ENCODE results near the gene PIK3C3.
"Not testable (repeated sequence)": the region's sequence is repeated elsewhere in the genome, so short reads cannot be mapped to it uniquely, and the experiment has no call there.

Gene PIK3C3

DNA sequence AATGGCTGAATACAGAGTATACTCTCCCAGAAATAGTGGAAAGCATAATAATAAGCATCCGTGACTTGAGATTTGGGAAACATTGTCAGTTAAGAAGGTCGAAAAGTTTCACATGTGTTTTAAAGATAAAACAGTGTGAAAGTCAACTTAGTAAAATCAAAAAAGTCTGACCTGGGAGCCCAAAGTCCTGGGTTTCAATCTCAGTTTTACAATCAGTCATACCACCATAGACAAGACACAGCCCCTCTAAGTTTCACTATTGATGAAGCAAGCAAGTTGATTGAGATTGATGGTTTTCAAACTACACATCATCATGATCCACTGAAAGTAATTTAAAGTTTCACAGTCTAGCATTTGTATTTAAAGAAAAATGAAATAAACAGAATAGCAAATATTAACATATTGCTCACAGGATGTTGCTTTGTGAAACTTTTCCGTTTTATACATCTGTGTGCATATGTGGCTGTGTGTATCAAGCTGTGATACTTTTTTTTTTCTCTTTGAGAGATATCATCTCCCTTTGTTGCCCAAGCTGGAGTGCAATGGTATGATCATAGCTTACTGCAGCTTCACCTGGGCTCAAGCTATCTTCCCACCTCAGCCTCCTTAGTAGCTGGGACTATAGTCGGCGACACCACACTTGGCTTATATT lies 71.1 kb downstream of the PIK3C3 start:
- peak; percentile 78 for DNase-seq

DNA sequence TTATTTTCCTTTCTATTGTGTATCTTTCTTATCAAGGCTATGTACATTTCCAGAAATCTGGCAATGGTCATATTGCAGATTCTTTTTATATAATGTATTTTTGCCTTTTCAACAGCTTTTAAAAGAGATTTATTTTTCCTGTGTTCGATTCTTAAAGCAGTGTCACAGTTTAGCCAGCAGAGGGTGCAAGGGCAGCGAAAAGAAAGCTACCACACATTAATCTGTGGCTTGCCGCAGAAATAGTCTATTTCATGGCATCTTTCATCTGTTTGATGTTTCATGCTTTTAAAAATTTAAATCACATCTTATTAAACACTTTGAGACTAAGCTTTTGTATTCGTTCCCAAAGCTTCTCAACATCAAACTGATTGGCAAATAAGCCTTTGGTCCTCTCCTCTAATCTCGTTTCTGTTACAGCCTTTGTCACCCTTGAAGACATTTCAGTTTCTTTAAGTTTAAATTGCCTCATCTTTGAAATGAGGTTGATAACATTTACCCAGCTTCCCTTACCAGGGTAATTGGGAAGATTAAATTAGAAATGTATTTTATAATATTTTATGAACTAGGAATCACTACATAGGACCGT lies 73.3 kb downstream of the PIK3C3 start:
- DNase-seq: peak; percentile 49

DNA sequence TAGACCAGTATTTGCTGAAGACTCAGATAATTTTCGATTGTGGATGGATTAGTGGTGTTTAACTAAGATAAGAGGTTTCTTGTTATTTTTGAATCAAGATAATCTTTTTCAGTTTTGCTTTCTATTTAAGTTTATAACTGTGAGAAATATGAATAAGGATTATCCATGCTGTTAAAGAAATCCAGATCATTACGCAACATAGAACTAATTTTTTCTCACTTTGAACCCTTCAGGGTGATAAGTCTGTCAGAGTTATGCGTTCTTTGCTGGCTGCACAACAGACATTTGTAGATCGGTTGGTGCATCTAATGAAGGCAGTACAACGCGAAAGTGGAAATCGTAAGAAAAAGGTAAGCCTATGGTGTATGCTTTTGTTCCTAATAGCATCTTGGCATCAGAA lies 74.1 kb downstream of the PIK3C3 start:
- DNase-seq: no peak

DNA sequence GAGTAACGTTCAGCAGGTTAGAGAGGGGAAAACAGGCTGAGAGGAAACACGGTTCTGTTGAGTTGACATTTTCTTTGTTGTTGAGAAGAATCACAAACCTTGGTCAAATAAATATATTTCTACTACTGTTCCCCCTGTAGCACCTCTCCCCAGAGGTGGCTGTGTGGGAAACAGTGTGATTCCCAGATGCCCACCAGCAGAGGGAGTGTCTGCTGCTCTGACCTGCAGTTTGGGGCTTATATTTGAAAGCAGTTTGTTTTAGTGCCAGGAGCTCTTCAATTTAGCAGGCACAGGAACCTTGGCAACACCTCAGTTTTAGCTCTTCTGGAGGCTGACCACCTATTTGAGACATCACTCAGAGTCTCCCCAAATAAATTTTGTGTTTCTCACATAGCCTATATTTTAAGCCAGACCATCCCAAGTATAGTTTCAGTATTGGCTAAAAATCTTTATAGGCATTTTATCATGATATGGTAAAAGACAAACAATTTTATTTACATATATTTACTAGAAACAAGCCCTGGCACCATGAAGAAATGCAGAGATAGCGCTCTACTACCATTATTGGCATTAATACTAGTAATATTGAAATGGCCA lies 75.7 kb downstream of the PIK3C3 start:
- no peak for DNase-seq

DNA sequence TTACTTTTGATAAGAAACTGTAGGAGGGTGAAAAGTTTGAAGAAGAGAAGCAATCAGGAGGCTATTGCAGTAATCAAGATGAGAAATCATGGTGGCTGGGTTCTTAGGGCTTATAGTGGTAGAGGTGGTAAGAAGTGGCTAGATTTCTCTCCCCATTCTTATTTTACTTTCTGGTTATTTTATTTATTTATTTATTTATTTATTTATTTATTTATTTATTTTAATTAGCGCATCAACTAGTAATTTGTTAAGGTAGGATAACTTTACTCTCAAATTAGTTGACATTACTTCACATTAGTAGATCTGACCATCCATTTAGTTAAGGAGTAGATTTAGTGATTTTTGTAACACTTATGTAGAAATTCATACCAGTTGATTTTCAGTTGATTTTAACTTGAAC lies 77.4 kb downstream of the PIK3C3 start:
- DNase-seq: no peak

DNA sequence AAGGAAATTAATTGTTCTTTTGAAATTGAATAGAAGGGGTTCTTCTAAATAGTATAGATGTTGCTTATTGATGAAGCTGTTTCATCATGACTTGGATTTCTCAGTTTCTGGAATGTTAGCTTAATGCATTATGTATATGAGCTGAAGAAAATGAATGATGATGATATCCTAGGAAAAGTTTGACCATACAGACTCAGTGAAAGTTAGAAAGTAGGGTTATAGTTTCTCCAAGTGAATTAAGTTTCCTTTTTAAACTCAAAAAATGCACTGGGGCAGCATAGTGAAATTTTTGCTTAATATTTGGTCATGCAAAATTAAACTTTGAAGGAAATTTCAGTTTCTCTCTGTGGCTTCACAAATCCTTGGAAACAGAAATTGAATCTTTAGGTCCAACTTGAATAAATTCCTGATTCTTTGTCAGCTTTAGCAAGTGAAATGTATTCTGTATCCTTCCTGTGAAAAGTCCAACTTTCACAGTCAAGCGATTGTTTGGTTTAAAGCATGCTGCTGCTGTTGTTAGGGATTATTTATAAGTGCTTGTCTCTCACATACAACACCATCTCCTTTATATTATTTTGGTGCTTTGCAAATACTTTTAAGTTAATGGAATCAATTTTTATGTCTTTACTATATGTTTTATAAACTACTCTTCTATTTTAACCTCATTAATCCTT lies 78.2 kb downstream of the PIK3C3 start:
- DNase-seq: no peak

DNA sequence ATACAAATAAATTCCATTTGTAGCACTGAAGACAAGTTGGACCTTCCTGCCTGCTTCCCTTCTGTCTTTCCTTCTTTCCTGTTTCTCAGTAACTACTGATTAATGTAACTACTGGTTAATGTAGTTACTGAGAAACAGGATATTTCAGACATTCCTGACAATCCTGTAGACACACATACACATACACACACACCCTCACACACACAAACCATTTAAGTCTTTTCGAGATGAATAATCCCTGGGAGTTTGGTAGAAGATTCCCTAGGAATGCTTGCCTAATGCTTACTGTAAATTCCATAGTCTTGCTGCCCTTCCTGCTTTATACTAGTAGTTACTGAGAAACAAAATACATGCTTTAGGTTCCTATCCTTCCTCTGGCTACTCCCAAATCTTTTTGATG lies 83.9 kb downstream of the PIK3C3 start:
- DNase-seq: no peak

DNA sequence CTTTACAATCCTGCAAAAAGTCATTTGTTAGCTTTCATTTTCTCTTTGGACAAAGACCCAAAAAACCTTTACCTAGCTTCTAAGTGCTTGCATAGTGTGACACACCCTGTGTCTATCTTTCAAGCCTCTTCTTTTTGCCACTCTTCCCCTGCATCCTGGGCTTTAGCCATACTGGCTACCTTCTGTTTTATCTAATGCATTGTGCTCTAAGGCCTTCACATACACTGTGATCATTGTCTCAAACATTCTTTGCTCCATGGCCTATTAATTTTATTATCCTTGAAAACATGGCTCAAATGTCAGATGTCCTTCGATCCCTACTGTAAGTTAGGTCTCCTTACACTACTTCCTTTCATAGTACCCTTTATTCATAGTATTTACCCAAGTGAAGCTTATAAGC lies 84.4 kb downstream of the PIK3C3 start:
- no peak for DNase-seq

DNA sequence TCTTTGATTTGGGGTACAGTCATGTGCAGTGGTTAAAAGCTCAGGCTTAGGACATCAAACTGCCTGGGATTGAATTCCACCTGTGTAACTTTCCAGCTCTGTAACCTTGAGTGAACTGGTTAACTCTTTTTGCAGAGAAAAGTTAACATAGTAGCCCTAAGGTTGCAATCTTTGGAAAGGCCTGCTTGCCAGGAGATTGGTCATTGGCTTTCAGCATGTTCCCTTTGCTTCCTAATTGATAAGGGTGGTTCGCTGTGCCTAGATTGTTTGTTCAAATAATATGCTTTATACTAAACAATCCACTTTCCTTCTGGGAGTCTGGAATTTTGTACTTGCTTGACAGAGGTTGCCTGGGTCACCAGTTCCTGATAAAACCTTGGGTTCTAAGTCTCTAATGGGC lies 86.8 kb downstream of the PIK3C3 start:
- no peak for DNase-seq

DNA sequence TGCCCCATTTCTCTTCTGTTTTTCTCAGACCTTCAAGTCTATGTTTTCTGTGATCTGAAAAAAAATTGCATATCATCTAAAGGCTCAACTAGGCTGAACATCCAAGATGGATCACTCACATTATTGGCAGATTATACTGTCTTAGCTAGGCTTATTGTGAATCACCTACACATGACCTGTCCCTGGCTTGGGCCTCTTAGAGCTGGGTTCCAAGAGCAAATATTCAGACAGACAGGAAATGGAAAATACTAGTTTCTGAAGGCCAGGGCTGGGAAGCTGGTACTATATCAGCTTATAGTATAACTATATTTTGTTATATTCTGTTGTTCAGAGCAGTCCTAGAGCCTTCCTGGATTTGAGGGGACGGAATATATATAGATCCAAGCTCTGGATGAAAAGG lies 90.3 kb downstream of the PIK3C3 start:
- DNase-seq: no peak

DNA sequence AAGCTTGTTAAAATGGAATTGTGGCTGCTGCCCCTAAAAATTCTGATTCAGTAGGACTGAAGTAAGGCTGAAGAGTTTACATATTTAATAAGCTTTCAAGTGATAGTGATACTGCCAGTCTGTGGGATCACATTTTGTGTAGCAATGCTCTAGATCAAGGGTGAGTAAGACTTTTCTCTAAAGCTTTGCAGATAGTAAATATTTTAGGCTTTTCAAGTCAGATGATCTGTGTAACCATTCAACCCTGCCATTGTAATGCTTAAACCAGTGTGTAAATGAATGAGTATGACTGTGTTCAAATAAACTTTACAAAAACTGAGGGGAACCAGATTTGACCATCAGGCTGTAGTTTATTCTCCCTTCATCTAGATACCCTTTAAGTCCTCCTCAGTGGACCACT lies 92.7 kb downstream of the PIK3C3 start:
- DNase-seq: no peak

DNA sequence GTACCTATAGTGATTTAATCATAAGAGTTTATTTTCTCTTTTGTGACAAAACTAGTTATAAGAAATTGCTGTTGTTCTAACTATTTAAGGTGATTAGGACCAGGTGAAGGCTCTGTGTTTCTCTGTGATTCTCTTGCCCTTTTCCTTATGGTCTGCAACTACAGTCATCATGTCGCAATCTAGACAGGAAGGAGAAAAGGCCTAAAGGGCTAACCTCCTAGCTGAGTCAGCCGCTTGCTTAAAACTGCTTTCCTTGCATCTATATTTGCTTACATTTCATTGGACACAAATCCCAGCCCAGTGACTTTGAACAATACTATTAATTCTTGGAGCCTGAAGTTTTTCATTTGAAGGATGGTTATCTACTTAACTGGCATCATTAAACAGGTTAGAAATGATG lies 93.1 kb downstream of the PIK3C3 start:
- DNase-seq: peak; percentile 22

DNA sequence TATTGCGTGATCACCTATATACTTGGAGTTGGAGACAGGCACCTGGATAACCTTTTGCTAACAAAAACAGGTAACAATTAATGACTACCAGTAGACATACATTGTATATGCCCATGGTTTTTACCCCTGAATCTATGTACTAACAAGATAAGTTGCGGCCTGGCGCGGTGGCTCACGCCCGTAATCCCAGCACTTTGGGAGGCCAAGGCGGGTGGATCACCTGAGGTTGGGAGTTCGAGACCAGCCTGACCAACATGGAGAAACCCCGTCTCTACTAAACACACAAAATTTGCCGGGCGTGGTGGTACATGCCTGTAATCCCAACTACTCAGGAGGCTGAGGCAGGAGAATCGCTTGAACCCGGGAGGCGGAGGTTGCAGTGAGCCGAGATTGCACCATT lies 94.5 kb downstream of the PIK3C3 start:
- not testable (repeated sequence) for DNase-seq

DNA sequence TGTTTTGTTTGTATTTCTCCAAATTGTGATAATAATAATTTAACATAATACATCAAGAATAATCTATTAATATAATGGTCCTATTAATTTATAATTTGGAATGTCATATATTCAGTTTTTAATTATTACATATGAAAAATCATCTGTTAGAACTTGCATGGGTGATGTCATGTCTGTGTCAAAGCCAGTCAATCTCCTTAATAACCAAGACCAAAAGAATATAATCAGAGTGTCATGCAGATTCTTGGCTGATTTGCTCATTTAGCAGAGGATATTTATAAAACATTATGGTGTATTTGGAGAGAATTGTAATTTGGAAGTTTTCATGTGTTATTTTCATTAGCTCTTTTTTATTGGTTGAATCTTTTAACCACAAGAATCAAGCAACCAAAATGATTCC lies 96.4 kb downstream of the PIK3C3 start:
- no peak for DNase-seq

DNA sequence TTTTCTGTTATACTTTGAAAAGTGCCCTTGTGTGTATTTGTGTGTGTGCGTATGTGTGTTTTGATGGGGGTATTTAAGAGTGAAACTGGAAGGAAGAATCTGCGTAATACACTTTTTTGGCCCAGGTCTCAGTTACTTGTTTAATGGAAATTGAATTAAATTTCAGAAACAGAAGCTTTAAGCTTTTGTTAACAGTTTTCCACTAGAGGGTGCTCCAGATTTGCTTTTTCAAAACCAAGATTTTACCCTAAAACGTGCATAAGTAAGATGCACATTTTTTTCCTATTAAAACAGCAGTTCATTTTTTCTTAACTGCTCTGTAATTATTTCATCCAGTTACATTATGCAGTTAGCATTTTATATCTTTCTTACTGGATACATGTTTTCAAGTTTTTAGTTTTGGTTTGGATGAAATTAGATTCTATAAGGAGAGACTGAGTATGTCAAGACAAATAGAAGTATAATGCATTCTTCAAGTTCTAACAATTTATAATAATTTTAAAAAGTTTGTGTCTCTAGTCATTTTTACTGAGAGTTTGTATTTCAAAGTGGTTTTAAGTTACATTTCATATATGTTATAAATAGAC lies 97.2 kb downstream of the PIK3C3 start:
- DNase-seq: no peak

DNA sequence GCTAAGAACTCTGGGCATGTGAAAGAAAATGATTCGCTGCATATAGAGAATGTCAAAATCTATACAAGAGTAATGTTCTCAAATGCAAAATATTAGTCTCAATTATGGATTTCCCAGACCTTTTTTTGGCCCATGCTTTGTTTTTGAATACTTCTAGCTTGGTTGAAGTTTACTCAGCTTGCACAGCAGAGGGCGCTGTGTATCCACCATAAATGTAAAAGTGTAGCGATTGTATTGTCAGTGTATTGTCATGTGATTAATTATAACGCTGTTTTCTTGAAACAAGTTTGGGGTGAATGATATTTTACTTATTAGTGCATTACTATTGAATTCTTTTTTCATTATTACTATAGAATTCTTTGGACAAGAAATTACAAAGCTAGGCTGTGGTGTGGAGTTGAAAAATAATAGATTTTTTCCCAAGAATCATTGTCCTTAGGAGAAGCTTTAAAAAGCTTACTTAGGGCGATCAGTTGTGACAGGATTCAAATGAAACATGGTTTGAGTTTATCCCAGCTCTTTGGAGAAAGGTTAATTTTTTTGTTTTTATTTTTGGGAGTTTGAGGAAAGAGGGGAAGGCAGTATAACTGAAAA lies 98.3 kb downstream of the PIK3C3 start:
- DNase-seq: peak; percentile 73

DNA sequence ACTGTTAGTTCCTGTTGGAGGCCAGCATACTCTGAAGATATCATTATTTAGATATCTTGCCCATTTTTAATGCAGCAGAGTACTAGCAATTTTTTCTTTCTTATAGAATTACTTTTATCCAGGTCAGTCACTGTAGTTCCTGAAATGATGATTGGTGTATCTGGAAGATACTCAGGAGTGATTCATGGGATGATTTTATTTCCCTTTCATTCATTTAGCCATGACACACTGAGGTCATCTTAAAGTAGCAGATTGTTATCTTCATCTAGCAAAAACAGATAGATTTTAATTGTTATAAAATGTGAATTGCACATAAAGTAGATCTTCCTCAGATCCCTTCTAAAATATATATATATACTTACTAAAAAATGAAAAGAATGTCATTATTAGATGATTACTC lies 109.1 kb downstream of the PIK3C3 start:
- DNase-seq: no peak

DNA sequence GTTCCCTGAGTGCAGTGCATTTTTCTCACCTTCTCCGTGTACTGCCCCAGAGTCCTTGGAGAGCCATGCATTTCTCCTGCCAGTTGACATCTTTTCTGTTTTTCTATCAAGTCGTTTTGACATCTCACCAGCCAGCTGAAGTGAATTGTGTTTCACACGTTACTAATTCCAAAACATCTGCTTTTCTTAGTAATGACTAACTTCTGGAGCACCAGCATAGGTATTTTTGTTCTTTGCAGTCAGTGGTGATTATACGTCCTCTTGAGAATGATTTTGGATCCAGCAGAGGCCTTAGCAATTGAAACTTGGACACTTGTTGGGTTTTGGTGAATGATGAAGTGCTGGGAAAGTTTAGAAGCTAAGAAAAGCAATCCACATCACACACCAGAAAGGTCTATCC lies 112.5 kb downstream of the PIK3C3 start:
- peak; percentile 46 for DNase-seq

DNA sequence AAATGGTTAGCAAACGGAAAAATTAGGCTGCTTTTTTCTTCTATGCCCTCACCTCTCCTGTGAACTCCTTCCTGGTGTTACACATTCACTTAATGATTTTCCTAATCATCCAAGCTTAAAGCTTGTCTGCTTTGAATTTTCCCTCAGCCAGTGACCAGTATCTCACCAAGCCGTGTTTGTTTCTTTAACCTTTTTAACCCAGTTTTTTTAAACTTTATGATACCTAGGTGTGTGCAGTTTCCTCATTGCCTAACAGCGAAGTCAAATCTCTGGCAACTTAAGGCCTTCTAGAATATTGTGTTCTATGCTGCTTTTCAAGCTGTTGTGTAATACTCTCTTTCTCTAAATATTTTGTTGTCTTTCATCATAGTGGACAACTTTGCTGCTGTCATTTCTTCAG lies 113.0 kb downstream of the PIK3C3 start:
- no peak for DNase-seq

DNA sequence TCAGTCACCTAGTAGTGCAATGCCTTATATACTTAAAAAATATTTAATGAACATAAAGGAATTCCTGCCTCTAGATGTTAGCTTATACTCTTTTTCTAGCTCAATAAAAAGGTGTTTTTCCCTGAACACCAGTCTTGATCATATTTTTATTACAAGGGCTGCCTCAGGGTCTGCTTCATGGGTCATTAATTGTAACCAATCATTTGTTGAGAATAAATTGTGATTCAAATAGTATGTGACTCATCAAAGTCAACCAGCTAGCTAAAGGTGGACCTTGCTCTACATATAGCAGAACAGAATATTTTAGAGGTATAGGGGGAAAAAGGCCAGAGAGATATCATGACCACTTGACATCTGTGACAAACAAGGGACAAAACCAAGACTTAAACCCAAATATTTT lies 114.0 kb downstream of the PIK3C3 start:
- no peak for DNase-seq

DNA sequence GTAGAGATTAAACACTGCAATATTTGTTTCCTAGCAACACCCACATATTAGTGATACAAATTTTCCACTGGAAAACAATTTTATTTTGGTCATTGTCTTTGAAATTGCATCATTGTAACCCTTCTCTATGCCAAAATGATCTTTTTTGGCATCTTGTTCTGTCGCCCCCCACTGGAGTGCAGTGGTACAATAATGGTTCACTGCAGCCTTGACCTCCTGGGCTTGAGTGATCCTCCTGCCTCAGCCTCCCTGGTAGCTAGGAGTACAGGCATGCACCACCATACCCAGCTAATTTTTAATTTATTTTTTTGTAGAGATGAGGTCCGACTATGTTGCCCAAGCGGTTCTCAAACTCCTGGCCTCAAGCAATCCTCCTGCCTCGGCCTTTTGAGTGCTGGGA lies 117.4 kb downstream of the PIK3C3 start:
- DNase-seq: no peak

DNA sequence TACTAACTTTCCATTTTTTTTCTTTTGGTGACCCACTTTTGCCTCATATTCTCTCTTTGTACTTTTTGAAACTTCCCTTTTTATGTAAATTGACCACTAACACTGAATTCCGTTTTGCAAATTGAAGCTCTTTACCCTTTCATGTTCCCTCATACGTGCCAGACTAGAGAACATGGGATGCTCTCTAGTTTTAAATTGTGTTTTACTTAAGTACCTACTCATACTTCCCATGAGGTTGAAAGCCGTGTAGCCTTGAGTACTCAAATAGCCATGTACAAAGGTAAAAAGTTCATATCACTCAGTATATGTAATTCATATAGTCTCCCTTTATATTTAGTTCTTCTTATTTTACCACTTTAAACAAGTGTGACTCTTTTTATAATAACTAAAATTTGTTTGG lies 119.7 kb downstream of the PIK3C3 start:
- no peak for DNase-seq

DNA sequence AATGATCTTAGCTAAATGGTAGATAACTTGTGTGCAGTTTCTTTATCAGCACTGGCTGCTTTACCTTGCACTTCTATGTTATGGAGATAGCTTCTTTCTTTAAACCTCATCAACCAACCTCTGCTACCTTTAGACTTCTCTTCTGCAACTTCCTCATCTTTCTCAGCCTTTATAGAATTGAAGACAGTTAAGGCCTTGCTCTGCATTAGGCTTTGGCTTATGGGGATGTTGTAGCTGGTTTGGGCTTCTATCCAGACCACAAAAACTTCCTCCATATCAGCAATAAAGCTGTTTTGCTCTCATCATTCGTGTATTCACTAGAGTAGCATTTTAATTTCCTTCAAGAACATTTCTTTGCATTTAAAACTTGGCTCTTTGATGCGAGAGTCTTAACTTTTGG lies 123.7 kb downstream of the PIK3C3 start:
- no peak for DNase-seq

DNA sequence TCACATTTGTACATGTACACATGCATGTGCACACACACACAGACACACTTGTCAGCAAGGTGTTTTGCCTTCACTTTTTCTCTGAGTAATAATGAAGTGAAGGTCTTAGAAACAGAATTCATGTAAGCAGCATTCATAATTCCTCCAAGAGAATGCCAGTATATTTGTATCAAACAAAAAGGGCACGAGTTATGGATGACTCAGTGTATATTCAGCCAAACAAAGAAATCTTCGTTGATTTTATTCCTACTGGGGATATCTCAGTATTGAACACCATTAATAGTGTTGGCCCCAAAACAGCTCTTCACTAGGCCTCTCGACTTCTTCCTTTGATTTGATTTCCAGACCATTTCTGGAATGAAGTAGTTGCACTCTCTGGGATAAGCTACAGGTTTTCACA lies 125.3 kb downstream of the PIK3C3 start:
- no peak for DNase-seq
